IMR-90 (cell line): Measurements from ENCODE around the gene CLEC14A. TPM values are rescaled to one million over a fixed set of nuclear protein-coding genes. Genes with fewer than 3 reads are reported as not detected.

ENCODE experiments used
- ATAC-seq: fragments of 200-7000 bp; cut with Tn5 transposase; 2 replicates; pipeline ENCODE4 v1.9.1; 2020; ENCODE audit warnings: low read depth, mild to moderate bottlenecking, moderate library complexity
- BruUV-seq: library from RNA; stranded (reverse); fragments of 400-500 nt; replicated peaks from 2 replicates; lab custom pipeline; 2021; lab: Mats Ljungman, UMichigan
- CTCF ChIA-PET: fragments of 300-600 bp; formaldehyde crosslinking; extraction: SDS; loops from one replicate; lab custom pipeline; 2021; ENCODE audit warnings: antibody characterized with exemption; lab: Yijun Ruan, JAX
- POLR2A ChIA-PET: fragments of 300-600 bp; sonication (Branson Sonifier 250); formaldehyde crosslinking; loops from one replicate; lab custom pipeline; 2022; ENCODE audit warnings: antibody characterized with exemption; ENCODE audit not compliant: unreplicated experiment; lab: Charles Lee
- DNase-seq: peaks from one replicate; pipeline ENCODE4 v3.0.0; 2013
- H2AFZ ChIP-seq: replicated peaks from 2 replicates; pipeline ENCODE3; 2013; ENCODE audit warnings: low read length, mild to moderate bottlenecking; ENCODE audit not compliant: poor library complexity
- H2AK5ac ChIP-seq: 2 replicates; pipeline ENCODE4 v1.6.1; 2013; ENCODE audit warnings: low read depth, low read length, inconsistent platforms
- H2AK9ac ChIP-seq: replicated peaks from 2 replicates; pipeline ENCODE3; 2013; ENCODE audit warnings: mild to moderate bottlenecking, low read depth, low read length, moderate library complexity; ENCODE audit not compliant: poor library complexity
- H2BK120ac ChIP-seq: 2 replicates; pipeline ENCODE4 v1.6.1; 2013; ENCODE audit warnings: low read depth, low read length, inconsistent platforms
- H2BK15ac ChIP-seq: 3 replicates; pipeline ENCODE4 v1.6.1; 2013; ENCODE audit warnings: low read depth, low read length, inconsistent platforms
- H2BK20ac ChIP-seq: 2 replicates; pipeline ENCODE4 v1.6.1; 2013; ENCODE audit warnings: low read depth, mild to moderate bottlenecking, inconsistent platforms, low read length, moderate library complexity
- H2BK5ac ChIP-seq: 2 replicates; pipeline ENCODE4 v1.6.1; 2013; ENCODE audit warnings: mild to moderate bottlenecking, low read depth, low read length, inconsistent platforms; ENCODE audit not compliant: poor library complexity, severe bottlenecking
- H3K14ac ChIP-seq: replicated peaks from 2 replicates; pipeline ENCODE4 v1.6.1; 2013; ENCODE audit warnings: low read depth, low read length, inconsistent platforms
- H3K18ac ChIP-seq: 2 replicates; pipeline ENCODE4 v1.6.1; 2013; ENCODE audit warnings: low read depth, low read length, control low read depth
- H3K23ac ChIP-seq: 2 replicates; pipeline ENCODE4 v1.6.1; 2013; ENCODE audit warnings: low read depth, low read length, inconsistent platforms
- H3K27ac ChIP-seq: 2 replicates; pipeline ENCODE4 v1.5.1; 2013; ENCODE audit warnings: mild to moderate bottlenecking, control low read depth, low read length; ENCODE audit not compliant: insufficient read depth
- H3K27me3 ChIP-seq: 2 replicates; pipeline ENCODE4 v1.6.1; 2013; ENCODE audit warnings: low read length; ENCODE audit not compliant: control insufficient read depth, insufficient read depth
- H3K36me3 ChIP-seq: 2 replicates; pipeline ENCODE4 v1.6.1; 2013; ENCODE audit warnings: low read length, mixed read lengths; ENCODE audit not compliant: control insufficient read depth, insufficient read depth
- H3K4ac ChIP-seq: 2 replicates; pipeline ENCODE4 v1.6.1; 2013; ENCODE audit warnings: low read depth, low read length, inconsistent platforms
- H3K4me1 ChIP-seq: 2 replicates; pipeline ENCODE4 v1.6.1; 2013; ENCODE audit warnings: low read length, mixed read lengths; ENCODE audit not compliant: control insufficient read depth, insufficient read depth
- H3K4me2 ChIP-seq: 2 replicates; pipeline ENCODE4 v1.6.1; 2013; ENCODE audit warnings: low read depth, mild to moderate bottlenecking, control low read depth, low read length, moderate library complexity
- H3K4me3 ChIP-seq: 2 replicates; pipeline ENCODE4 v1.5.1; 2013; ENCODE audit warnings: low read depth, mild to moderate bottlenecking, control low read depth, low read length, moderate library complexity; ENCODE audit not compliant: insufficient read depth
- H3K56ac ChIP-seq: 2 replicates; pipeline ENCODE4 v1.6.1; 2013; ENCODE audit warnings: low read length, inconsistent platforms; ENCODE audit not compliant: insufficient read depth; ENCODE audit errors: extremely low read depth
- H3K79me1 ChIP-seq, 2 experiments: 2 replicates each; pipeline ENCODE4 v1.6.1; 2013; ENCODE audit warnings: low read length in 2 of 2, inconsistent platforms in 1 of 2, low read depth in 1 of 2
- H3K9ac ChIP-seq: 2 replicates; pipeline ENCODE4 v1.6.1; 2013; ENCODE audit warnings: low read depth, low read length, control low read depth
- H3K9me1 ChIP-seq: 2 replicates; pipeline ENCODE4 v1.6.1; 2013; ENCODE audit warnings: low read length, inconsistent platforms; ENCODE audit not compliant: insufficient read depth
- H3K9me3 ChIP-seq: 2 replicates; pipeline ENCODE4 v1.6.1; 2013; ENCODE audit warnings: low read length; ENCODE audit not compliant: control insufficient read depth, insufficient read depth
- H4K20me1 ChIP-seq: 2 replicates; pipeline ENCODE4 v1.6.1; 2013; ENCODE audit warnings: low read length, inconsistent platforms; ENCODE audit not compliant: insufficient read depth
- H4K5ac ChIP-seq: 2 replicates; pipeline ENCODE4 v1.6.1; 2013; ENCODE audit warnings: mild to moderate bottlenecking, low read depth, low read length, control low read depth
- H4K8ac ChIP-seq, 2 experiments: 2 replicates each; pipeline ENCODE4 v1.6.1; 2013; ENCODE audit warnings: low read depth in 2 of 2, low read length in 2 of 2, control low read depth in 1 of 2, inconsistent platforms in 1 of 2
- H4K91ac ChIP-seq: 2 replicates; pipeline ENCODE4 v1.6.1; 2013; ENCODE audit warnings: low read depth, low read length, inconsistent platforms; ENCODE audit not compliant: insufficient read depth
- CEBPB ChIP-seq: IDR thresholded peaks from 2 replicates; pipeline ENCODE4 v1.6.1; 2012; ENCODE audit warnings: low read depth, low read length, improper control_type of control experiment
- CTCF ChIP-seq: conservative IDR thresholded peaks from 2 replicates; pipeline ENCODE4 v1.5.1; 2012; ENCODE audit warnings: mild to moderate bottlenecking, low read depth, low read length, improper control_type of control experiment
- ELK1 ChIP-seq: fragments of 150-350 bp; IDR thresholded peaks from 2 replicates; pipeline ENCODE4 v1.6.1; 2016; ENCODE audit warnings: low read depth, mild to moderate bottlenecking, low read length, moderate library complexity, borderline replicate concordance
- FOS ChIP-seq: fragments of 150-350 bp; IDR thresholded peaks from 2 replicates; pipeline ENCODE4 v1.6.1; 2016; ENCODE audit warnings: low read depth, low read length
- MAFK ChIP-seq: IDR thresholded peaks from 2 replicates; pipeline ENCODE4 v1.6.1; 2012; ENCODE audit warnings: low read depth, low read length, improper control_type of control experiment
- MAZ ChIP-seq: IDR thresholded peaks from 2 replicates; pipeline ENCODE4 v1.6.1; 2012; ENCODE audit warnings: low read depth, mild to moderate bottlenecking, low read length, improper control_type of control experiment, moderate library complexity, borderline replicate concordance
- MXI1 ChIP-seq: IDR thresholded peaks from 2 replicates; pipeline ENCODE4 v1.6.1; 2012; ENCODE audit warnings: low read depth, mild to moderate bottlenecking, low read length, moderate library complexity, borderline replicate concordance
- POLR2A ChIP-seq: IDR thresholded peaks from 2 replicates; pipeline ENCODE4 v1.6.1; 2012; ENCODE audit warnings: mild to moderate bottlenecking, low read depth, low read length
- RCOR1 ChIP-seq: IDR thresholded peaks from 2 replicates; pipeline ENCODE4 v1.6.1; 2012; ENCODE audit warnings: mild to moderate bottlenecking, low read length, improper control_type of control experiment; ENCODE audit not compliant: insufficient replicate concordance
- RFX5 ChIP-seq: IDR thresholded peaks from 2 replicates; pipeline ENCODE4 v1.8.0; 2012; ENCODE audit warnings: low read depth, mild to moderate bottlenecking, low read length, moderate library complexity
- SMC3 ChIP-seq: fragments of 150-350 bp; IDR thresholded peaks from 2 replicates; pipeline ENCODE4 v1.6.1; 2016; ENCODE audit warnings: low read depth, mild to moderate bottlenecking, antibody characterized with exemption, low read length, moderate library complexity
- WGBS, 2 experiments: methylation state at CpG; one replicate each; pipeline versions ENCODE4 v1.1.5 to v1.1.7; 2013; ENCODE audit warnings: missing lambda C conversion rate in 2 of 2; ENCODE audit not compliant: insufficient read length in 1 of 2; ENCODE audit errors: extremely low coverage in 2 of 2; 5-methylcytosine and 5-hydroxymethylcytosine counted together
- dilution Hi-C: fragments of 300-500 bp; cut with HindIII; formaldehyde crosslinking; loops from one replicate; pipeline ENCODE4 v1.14.3; 2018; ENCODE audit warnings: low sequenced_read_pairs; ENCODE audit not compliant: unreplicated experiment
- in situ Hi-C: fragments of 300-500 bp; cut with MboI; formaldehyde crosslinking; loops from 3 replicates; pipeline ENCODE4 v1.14.3; 2019; ENCODE audit warnings: low sequenced_read_pairs, inconsistent platforms, mixed read lengths
- intact Hi-C: fragments of 100-400 bp; cut with micrococcal nuclease; formaldehyde crosslinking; loops from 2 replicates; pipeline ENCODE4 v1.10.0; 2022
- polyA plus RNA-seq, 3 experiments: library from polyadenylated mRNA; depleted of rRNA; stranded (reverse); fragments of >200 nt; gene quantifications; 2 replicates each; pipeline ENCODE4 v1.2.3, GENCODE V29; 2012; ENCODE audit warnings: low replicate concordance in 1 of 3
- total RNA-seq: library from RNA; depleted of rRNA; stranded (reverse); fragments of >200 nt; gene quantifications from 2 replicates; pipeline ENCODE4 v1.2.3, GENCODE V29; 2012
- TF ChIP-seq, protein P1 (sequence below): fragments of 150-350 bp; IDR thresholded peaks from 2 replicates; pipeline ENCODE4 v1.6.1; 2017; ENCODE audit warnings: mild to moderate bottlenecking, antibody characterized with exemption, low read length, low read depth

The CLEC14A gene
- total and polyA plus RNA-seq, 2 of the 4 experiments (the other 2 are of a cell fraction), result 3.0 to 6.2 TPM

GRCh38 chr14:38280081-38280480 is 24.2 kb upstream of the CLEC14A start:
- Histone ChIP-seq H2AFZ (no peak overlapping the region), H3K79me1 (no peaks in the 10 kb centered on the region), H2BK20ac (no peak overlapping the region), H3K4ac (no peak overlapping the region), H2AK9ac (no peak overlapping the region), H3K4me1 (no peaks in the 10 kb centered on the region; the same call in 1 of the 2 replicates), H3K56ac (no peak overlapping the region), H3K27me3 (no peaks in the 10 kb centered on the region), H3K23ac (no peak overlapping the region), H4K8ac (no peak overlapping the region), H4K91ac (no peak overlapping the region), H3K18ac (no peak overlapping the region), H2BK120ac (no peak overlapping the region), H2AK5ac (no peak overlapping the region), H3K36me3 (no peaks in the 10 kb centered on the region), H3K9ac (no peak overlapping the region), H3K9me3 (no peaks in the 10 kb centered on the region), H4K5ac (no peak overlapping the region), H3K9me1 (no peaks in the 10 kb centered on the region), H3K4me2 (no peak overlapping the region), H4K20me1 (no peaks in the 10 kb centered on the region), H2BK15ac (no peak overlapping the region), H3K4me3 (no peak overlapping the region), H3K27ac (no peak overlapping the region), H2BK5ac (no peak overlapping the region), H3K14ac (no peak overlapping the region)
- BruUV-seq, result no TSS peak
- no peak for ATAC-seq
- ChIA-PET POLR2A (no interaction called here), CTCF (no interaction called here)
- WGBS, 2 experiments, result 80% methylated on average over 1 of the region's 2 CpGs; no CpG with 5 or more reads in 1 of the 2 experiments
- DNase-seq, result no peak
- in situ Hi-C loops (no loop called here), dilution Hi-C loops (no loop called here), intact Hi-C loops (no loop called here)
- TF ChIP-seq POLR2A, result no peak
- no peak for TF ChIP-seq CEBPB
- TF ChIP-seq, protein P1, sequence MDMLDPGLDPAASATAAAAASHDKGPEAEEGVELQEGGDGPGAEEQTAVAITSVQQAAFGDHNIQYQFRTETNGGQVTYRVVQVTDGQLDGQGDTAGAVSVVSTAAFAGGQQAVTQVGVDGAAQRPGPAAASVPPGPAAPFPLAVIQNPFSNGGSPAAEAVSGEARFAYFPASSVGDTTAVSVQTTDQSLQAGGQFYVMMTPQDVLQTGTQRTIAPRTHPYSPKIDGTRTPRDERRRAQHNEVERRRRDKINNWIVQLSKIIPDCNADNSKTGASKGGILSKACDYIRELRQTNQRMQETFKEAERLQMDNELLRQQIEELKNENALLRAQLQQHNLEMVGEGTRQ, result no peak
- no peak for TF ChIP-seq RFX5
- no peak for TF ChIP-seq MXI1
- TF ChIP-seq SMC3, result no peak
- no peak for TF ChIP-seq ELK1
- TF ChIP-seq FOS, result no peak
- no peak for TF ChIP-seq RCOR1
- TF ChIP-seq CTCF, result no peak
- TF ChIP-seq MAFK, result no peak
- no peak for TF ChIP-seq MAZ
